Upper lobe of left lung (tissue), 4 donors: ENCODE measurements around the gene AGAP1.

ENCODE experiments used
- CTCF ChIP-seq, 6 experiments: fragments of 450-650 bp in 4 of 6; fragments of 200-600 bp in 2 of 6; sonication (generic) in 2 of 6; IDR thresholded peaks; one replicate each; pipeline ENCODE4 v1.5.1; 2016 to 2019; ENCODE audit warnings: antibody characterized with exemption in 6 of 6
- EP300 ChIP-seq, 4 donors: sonication (generic); formaldehyde crosslinking; IDR thresholded peaks; one replicate each; pipeline ENCODE4 v1.5.1; 2017; ENCODE audit warnings: antibody characterized with exemption in 4 of 4, control low read depth in 2 of 4
- POLR2A ChIP-seq, 4 donors: fragments of 450-650 bp; IDR thresholded peaks; one replicate each; pipeline ENCODE4 v1.5.1; 2016 to 2017; ENCODE audit warnings: antibody characterized with exemption in 4 of 4, mild to moderate bottlenecking in 2 of 4

GRCh38 chr2:235774153-235774870, 280.5 kb downstream of the AGAP1 start:
- TF ChIP-seq CTCF (IDR thresholded peaks at IDR 0.05) (no peak), POLR2A (IDR thresholded peaks at IDR 0.05) (no peak), EP300 (IDR thresholded peaks at IDR 0.05) (no peak)
